ENCODE measurements around the gene ERFL. TPM values are rescaled to one million over a fixed set of nuclear protein-coding genes. Genes with fewer than 3 reads are reported as not detected.

The ERFL gene
- total RNA-seq, 1 donor from 2014 or later, result not detected

DNA sequence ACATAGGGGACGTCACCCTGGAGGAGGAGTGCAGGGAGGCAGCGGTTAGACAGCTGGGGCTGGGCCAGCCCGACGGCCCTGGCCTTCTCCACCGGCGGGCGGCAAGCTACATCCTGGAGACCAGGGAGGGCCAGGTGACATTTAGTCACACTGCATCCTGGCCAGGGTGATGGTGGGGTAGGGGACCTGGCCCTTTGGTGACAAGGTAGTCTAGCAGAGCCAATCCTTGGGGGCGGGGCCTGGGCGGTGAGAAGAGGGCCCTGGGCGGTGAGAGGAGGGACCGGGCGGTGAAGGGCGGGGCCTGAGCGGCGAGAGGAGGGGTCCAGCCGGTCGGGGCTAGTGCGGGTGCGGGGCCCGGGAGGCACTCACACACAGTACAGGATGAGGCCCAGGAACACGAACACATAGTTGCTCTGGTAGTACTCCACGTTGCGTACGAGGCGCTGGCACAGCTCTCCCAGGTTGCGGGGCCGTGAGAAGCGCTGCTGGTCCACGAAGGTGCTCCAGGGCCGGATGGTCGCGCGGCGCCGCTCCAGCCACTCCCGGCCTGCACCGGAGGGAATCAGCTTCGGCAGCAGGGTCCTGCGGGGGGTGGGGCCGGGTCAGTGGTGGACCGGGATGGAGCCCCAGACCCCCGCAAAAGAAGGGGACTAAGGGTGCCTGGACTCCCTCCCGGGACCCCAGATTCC is 30.3 kb upstream of the ERFL start:
- Histone ChIP-seq H3K27ac (peak overlapping the region; percentile 92 to 93), H3K4me1 (peaks cover 3 to 9% of the 10 kb centered on the region in 2 donors), H3K9me3 (no peaks in the 10 kb centered on the region), H3K27me3 (no peaks in the 10 kb centered on the region), H3K36me3 (peaks cover 14 to 18% of the 10 kb centered on the region in 2 donors), H3K4me3 (peak overlapping the region; percentile 83 to 96)
- TF ChIP-seq, protein P1, sequence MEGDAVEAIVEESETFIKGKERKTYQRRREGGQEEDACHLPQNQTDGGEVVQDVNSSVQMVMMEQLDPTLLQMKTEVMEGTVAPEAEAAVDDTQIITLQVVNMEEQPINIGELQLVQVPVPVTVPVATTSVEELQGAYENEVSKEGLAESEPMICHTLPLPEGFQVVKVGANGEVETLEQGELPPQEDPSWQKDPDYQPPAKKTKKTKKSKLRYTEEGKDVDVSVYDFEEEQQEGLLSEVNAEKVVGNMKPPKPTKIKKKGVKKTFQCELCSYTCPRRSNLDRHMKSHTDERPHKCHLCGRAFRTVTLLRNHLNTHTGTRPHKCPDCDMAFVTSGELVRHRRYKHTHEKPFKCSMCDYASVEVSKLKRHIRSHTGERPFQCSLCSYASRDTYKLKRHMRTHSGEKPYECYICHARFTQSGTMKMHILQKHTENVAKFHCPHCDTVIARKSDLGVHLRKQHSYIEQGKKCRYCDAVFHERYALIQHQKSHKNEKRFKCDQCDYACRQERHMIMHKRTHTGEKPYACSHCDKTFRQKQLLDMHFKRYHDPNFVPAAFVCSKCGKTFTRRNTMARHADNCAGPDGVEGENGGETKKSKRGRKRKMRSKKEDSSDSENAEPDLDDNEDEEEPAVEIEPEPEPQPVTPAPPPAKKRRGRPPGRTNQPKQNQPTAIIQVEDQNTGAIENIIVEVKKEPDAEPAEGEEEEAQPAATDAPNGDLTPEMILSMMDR (IDR thresholded peaks at IDR 0.05), result no peak
- peak; percentile 66 to 91 for DNase-seq (ENCODE audit: low spot score in 2 of 2)
- intact Hi-C loops (cut with DNase I), result loop anchor here (1.0 to 10.0 kb wide), 6 partner anchors 74 to 1636 kb away; partner anchors contain the start of genes GSK3A, IRGQ, MEGF8 and ZNF576

DNA sequence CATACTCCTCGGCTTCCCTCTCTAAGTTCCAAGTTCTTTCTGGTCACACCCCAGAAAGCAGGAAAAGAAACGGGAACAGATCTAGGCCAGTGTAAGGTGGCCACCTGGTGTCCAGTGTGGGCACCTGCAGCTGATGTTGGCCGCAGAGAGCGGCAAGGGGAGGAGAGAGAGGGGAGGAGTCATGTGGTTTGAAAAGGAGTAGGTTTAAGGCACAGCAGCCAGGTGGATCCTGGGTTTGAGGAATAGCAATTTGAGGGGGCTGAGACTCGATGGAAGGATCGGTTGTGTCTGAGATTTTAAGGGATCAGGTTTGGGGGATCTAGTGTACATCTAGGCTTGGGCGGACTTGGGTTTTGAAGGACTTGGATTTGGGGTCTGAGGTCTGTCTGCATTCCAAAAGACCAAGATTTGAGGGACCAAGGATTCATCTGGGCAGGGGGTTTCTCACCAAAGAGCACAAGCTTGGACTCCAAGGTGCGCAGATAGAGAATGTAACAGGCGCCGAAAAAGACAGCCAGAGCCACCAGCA is 29.7 kb upstream of the ERFL start:
- TF ChIP-seq, protein P1 (IDR thresholded peaks at IDR 0.05), result peak; percentile 64 to 82 (median 76)
- Histone ChIP-seq H3K36me3 (peaks cover 14 to 18% of the 10 kb centered on the region in 2 donors), H3K4me3 (peak overlapping the region; percentile 83 to 96), H3K27me3 (no peaks in the 10 kb centered on the region), H3K4me1 (peaks cover 3 to 9% of the 10 kb centered on the region in 2 donors), H3K27ac (peak overlapping the region; percentile 92 to 93), H3K9me3 (no peaks in the 10 kb centered on the region)
- DNase-seq (ENCODE audit: low spot score in 2 of 2), result peak in 1 of 2 donors; percentile 79
- intact Hi-C loops (cut with DNase I), result loop anchor here (1.0 to 10.0 kb wide), 5 partner anchors 99 to 1637 kb away; partner anchors contain the start of genes GSK3A, IRGQ, MEGF8 and ZNF576

DNA sequence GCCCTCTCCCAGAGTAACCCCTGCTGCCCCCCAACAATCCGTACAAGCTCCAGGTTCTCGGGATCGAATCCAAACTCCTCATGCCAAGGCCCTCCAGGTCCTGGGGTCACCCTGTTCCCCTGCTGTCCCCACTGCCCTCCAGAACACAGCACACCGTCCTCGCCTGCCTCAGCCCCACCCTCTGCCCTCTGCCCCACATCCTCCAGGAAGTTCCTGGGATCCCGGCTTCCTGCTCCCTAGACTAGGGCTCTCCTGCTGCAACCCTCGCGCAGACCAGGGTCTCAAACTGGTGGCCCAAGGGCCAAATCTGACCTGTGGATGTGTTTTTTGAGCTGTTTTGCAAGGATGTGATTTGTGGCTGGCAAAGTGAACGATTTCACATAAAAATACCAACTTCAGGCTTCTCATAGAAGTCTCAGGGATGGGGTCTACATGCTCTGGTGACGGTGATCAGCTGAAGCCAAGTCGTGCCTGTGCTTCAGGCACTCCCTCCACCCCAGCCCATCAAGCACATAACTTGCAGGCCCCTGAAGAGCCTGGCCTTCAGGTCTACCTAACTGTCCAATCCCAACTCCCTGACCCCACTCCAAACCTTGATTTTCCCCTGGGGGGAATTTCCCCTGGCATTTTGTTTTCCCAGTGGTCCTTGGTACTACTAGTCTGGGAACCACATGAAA is 29.1 kb upstream of the ERFL start:
- intact Hi-C loops (cut with DNase I), result loop anchor here (5.0 to 10.0 kb wide), 2 partner anchors 370 to 1638 kb away; partner anchors contain the start of genes IRGQ, MEGF8 and ZNF576

DNA sequence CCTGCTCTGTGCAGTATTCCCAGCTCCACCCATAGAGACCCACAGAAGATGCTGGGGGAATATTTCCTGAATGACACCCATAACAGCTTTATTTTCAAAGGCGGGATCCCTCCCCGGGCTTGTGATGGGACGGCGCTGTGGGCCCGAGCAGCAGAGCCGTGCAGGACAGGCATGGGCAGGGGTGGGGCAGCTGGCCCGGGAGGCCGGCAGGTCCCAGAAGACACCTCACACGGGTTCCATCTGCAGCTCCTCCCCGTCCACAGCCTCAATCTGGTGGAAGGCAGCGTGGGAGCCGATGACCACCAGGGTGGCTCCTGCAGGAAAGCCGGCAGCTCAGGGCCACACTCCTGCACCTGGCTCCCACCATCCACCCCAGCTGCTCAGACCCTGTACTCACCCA is 28.4 kb upstream of the ERFL start:
- H3K4me3 ChIP-seq, result no peak overlapping the region
- peaks cover 3 to 9% of the 10 kb centered on the region in 2 donors for H3K4me1 ChIP-seq
- intact Hi-C loops (cut with DNase I), result loop anchor here (5.0 to 10.0 kb wide), 2 partner anchors 371 to 1638 kb away; partner anchors contain the start of genes IRGQ, MEGF8 and ZNF576
- peaks cover 14 to 18% of the 10 kb centered on the region in 2 donors for H3K36me3 ChIP-seq
- no peaks in the 10 kb centered on the region for H3K9me3 ChIP-seq
- H3K27me3 ChIP-seq, result no peaks in the 10 kb centered on the region
- H3K27ac ChIP-seq, result no peak overlapping the region
- TF ChIP-seq, protein P1 (IDR thresholded peaks at IDR 0.05), result no peak
- DNase-seq (ENCODE audit: low spot score in 2 of 2), result no peak

More for the DNA sequence above, 29.1 kb upstream of the ERFL start:
- Histone ChIP-seq H3K36me3 (peaks cover 14 to 18% of the 10 kb centered on the region in 2 donors), H3K27ac (peak overlapping the region; percentile 92 to 93), H3K9me3 (no peaks in the 10 kb centered on the region), H3K4me3 (peak overlapping the region in 1 of 2 donors; percentile 96), H3K27me3 (no peaks in the 10 kb centered on the region), H3K4me1 (peaks cover 3 to 9% of the 10 kb centered on the region in 2 donors)
- DNase-seq (ENCODE audit: low spot score in 2 of 2), result no peak
- TF ChIP-seq, protein P1 (IDR thresholded peaks at IDR 0.05), result no peak

DNA sequence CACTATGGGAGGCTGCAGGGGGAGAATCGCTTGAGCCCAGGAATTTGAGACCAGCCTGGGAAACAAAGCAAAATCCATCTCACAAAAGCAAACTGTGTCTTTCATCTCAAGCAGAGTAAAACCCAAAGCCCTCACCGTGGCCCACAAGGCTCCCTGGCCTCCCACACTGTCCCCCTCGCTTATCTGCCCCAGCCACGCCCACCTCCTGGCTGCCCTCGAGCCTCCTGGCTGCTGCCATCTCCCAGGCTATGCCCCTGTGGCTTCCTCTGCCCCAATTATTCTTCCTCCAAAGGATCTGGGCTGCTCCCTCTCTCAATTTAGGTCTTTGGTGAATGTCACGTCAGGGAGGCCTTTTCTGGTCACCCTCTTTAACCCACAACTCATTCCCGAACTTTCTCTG is 27.3 kb upstream of the ERFL start:
- intact Hi-C loops (cut with DNase I), result loop anchor here (5.0 to 10.0 kb wide), 2 partner anchors 372 to 1639 kb away; partner anchors contain the start of genes IRGQ, MEGF8 and ZNF576
- no peak overlapping the region for H3K27ac ChIP-seq
- H3K36me3 ChIP-seq, result peaks cover 14 to 18% of the 10 kb centered on the region in 2 donors
- H3K4me1 ChIP-seq, result peaks cover 3 to 9% of the 10 kb centered on the region in 2 donors
- no peak overlapping the region for H3K4me3 ChIP-seq
- TF ChIP-seq, protein P1 (IDR thresholded peaks at IDR 0.05), result no peak
- H3K9me3 ChIP-seq, result no peaks in the 10 kb centered on the region
- no peak for DNase-seq (ENCODE audit: low spot score in 2 of 2)
- no peaks in the 10 kb centered on the region for H3K27me3 ChIP-seq

All from ascending aorta (tissue), 2 donors.